PC-3 (cell line): ENCODE results near the gene RAB31. TPM values are rescaled to one million over a fixed set of nuclear protein-coding genes. Genes with fewer than 3 reads are reported as not detected.

Experiments
- ATAC-seq: fragments of 200-7000 bp; cut with Tn5 transposase; 2 replicates; pipeline ENCODE4 v1.9.1; 2020; ENCODE audit warnings: mild to moderate bottlenecking, moderate library complexity
- BruUV-seq: library from RNA; stranded (reverse); fragments of 400-500 nt; replicated peaks from 2 replicates; lab custom pipeline; 2021; lab: Mats Ljungman, UMichigan
- CTCF ChIA-PET: fragments of 300-600 bp; sonication (Branson Sonifier 250); formaldehyde crosslinking; loops from one replicate; lab custom pipeline; 2022; ENCODE audit warnings: antibody characterized with exemption; lab: Charles Lee
- POLR2A ChIA-PET: fragments of 300-600 bp; sonication (Branson Sonifier 250); formaldehyde crosslinking; loops from one replicate; lab custom pipeline; 2022; ENCODE audit warnings: antibody characterized with exemption; ENCODE audit not compliant: unreplicated experiment; lab: Charles Lee
- DNase-seq: peaks from one replicate; pipeline ENCODE4 v3.0.0-alpha.2; 2015
- H2AFZ ChIP-seq: fragments of 300-600 bp; sonication (generic); 2 replicates; pipeline ENCODE4 v1.6.0; 2016; ENCODE audit warnings: antibody characterized with exemption, low read length
- H3F3A ChIP-seq: fragments of 300-600 bp; sonication (generic); one replicate; pipeline ENCODE4 v1.6.0; 2017; ENCODE audit warnings: antibody characterized with exemption, low read length, control low read depth, mild to moderate bottlenecking; ENCODE audit not compliant: unreplicated experiment
- H3K27ac ChIP-seq: fragments of 300-600 bp; sonication (generic); 2 replicates; pipeline ENCODE4 v1.5.1; 2016; ENCODE audit warnings: mild to moderate bottlenecking, low read length
- H3K27me3 ChIP-seq: fragments of 300-600 bp; sonication (generic); 2 replicates; pipeline ENCODE4 v1.6.1; 2016; ENCODE audit warnings: low read length, mixed read lengths
- H3K36me3 ChIP-seq: fragments of 300-600 bp; sonication (generic); 2 replicates; pipeline ENCODE4 v1.6.1; 2016; ENCODE audit warnings: low read depth, mixed run types, low read length, mixed read lengths
- H3K4me1 ChIP-seq: fragments of 300-600 bp; sonication (generic); 2 replicates; pipeline ENCODE4 v1.5.1; 2016; ENCODE audit warnings: low read length; ENCODE audit not compliant: insufficient read depth
- H3K4me2 ChIP-seq: fragments of 300-600 bp; sonication (generic); 2 replicates; pipeline ENCODE4 v1.6.0; 2016; ENCODE audit warnings: low read length
- H3K4me3 ChIP-seq: fragments of 300-600 bp; sonication (generic); 2 replicates; pipeline ENCODE4 v1.5.1; 2016; ENCODE audit warnings: mild to moderate bottlenecking, low read length, mixed read lengths
- H3K79me2 ChIP-seq: fragments of 300-600 bp; sonication (generic); 2 replicates; pipeline ENCODE4 v1.6.1; 2017; ENCODE audit warnings: low read length, mixed read lengths
- H3K9ac ChIP-seq: fragments of 300-600 bp; sonication (generic); 2 replicates; pipeline ENCODE4 v1.6.0; 2016; ENCODE audit warnings: mild to moderate bottlenecking, low read length
- H3K9me2 ChIP-seq: fragments of 300-600 bp; sonication (generic); replicated peaks from 2 replicates; pipeline ENCODE4 v1.6.1; 2016; ENCODE audit warnings: mixed run types, low read length, mixed read lengths
- H3K9me3 ChIP-seq: fragments of 300-600 bp; sonication (generic); 2 replicates; pipeline ENCODE4 v1.6.1; 2016; ENCODE audit warnings: low read length, mixed read lengths
- H4K20me1 ChIP-seq: fragments of 300-600 bp; sonication (generic); 2 replicates; pipeline ENCODE4 v1.6.1; 2016; ENCODE audit warnings: low read length, mixed read lengths
- EZH2 ChIP-seq: fragments of 300-600 bp; sonication (generic); IDR thresholded peaks from one replicate; pipeline ENCODE4 v1.6.1; 2017; ENCODE audit warnings: antibody characterized with exemption, mild to moderate bottlenecking, low read length; ENCODE audit not compliant: unreplicated experiment
- EZH2phosphoT487 ChIP-seq: fragments of 300-600 bp; sonication (generic); IDR thresholded peaks from 2 replicates; pipeline ENCODE4 v1.6.1; 2018; ENCODE audit warnings: mild to moderate bottlenecking, antibody characterized with exemption, low read length, borderline replicate concordance
- intact Hi-C: fragments of 100-400 bp; cut with micrococcal nuclease; formaldehyde crosslinking; loops from 2 replicates; pipeline ENCODE4 v1.9.0; 2023
- total RNA-seq: library from RNA; depleted of rRNA; stranded (reverse); fragments of >200 nt; gene quantifications from 2 replicates; pipeline ENCODE4 v1.2.3, GENCODE V29; 2014
- TF ChIP-seq, protein P1 (sequence below): fragments of 300-600 bp; sonication (generic); conservative IDR thresholded peaks from 2 replicates; pipeline ENCODE4 v1.5.1; 2017; ENCODE audit warnings: antibody characterized with exemption, low read depth, mild to moderate bottlenecking, low read length

RAB31 gene
- total RNA-seq, 1 experiment from 2014 or later, result 3.8 TPM

- peaks cover 19% of the 10 kb centered on the region for H3K4me1 ChIP-seq
- CTCF ChIA-PET, result no interaction called here
Observed at GRCh38 chr18:9706081-9706935, 1.8 kb upstream of the RAB31 start.

GRCh38 chr18:9707381-9708056, 582 bp upstream of the RAB31 start:
- no peak overlapping the region; the same call in 1 of the 2 replicates for H3K4me3 ChIP-seq
- CTCF ChIA-PET, result no interaction called here
- H3F3A ChIP-seq, result peaks cover 3% of the 10 kb centered on the region
- no peaks in the 10 kb centered on the region for H3K36me3 ChIP-seq
- TF ChIP-seq EZH2phosphoT487 (no peak), EZH2 (no peak)
- TF ChIP-seq, protein P1, sequence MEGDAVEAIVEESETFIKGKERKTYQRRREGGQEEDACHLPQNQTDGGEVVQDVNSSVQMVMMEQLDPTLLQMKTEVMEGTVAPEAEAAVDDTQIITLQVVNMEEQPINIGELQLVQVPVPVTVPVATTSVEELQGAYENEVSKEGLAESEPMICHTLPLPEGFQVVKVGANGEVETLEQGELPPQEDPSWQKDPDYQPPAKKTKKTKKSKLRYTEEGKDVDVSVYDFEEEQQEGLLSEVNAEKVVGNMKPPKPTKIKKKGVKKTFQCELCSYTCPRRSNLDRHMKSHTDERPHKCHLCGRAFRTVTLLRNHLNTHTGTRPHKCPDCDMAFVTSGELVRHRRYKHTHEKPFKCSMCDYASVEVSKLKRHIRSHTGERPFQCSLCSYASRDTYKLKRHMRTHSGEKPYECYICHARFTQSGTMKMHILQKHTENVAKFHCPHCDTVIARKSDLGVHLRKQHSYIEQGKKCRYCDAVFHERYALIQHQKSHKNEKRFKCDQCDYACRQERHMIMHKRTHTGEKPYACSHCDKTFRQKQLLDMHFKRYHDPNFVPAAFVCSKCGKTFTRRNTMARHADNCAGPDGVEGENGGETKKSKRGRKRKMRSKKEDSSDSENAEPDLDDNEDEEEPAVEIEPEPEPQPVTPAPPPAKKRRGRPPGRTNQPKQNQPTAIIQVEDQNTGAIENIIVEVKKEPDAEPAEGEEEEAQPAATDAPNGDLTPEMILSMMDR, result no peak
- no peaks in the 10 kb centered on the region for H4K20me1 ChIP-seq
- ATAC-seq (no peak), DNase-seq (no peak)
- POLR2A ChIA-PET, result no interaction called here
- intact Hi-C loops, result no loop called here
- H3K4me1 ChIP-seq, result peaks cover 19% of the 10 kb centered on the region
- H2AFZ ChIP-seq, result 0 out of 2 replicates have a peak overlapping the region, but pooled peaks have one; percentile 17
- no peaks in the 10 kb centered on the region for H3K27me3 ChIP-seq
- BruUV-seq, result no TSS peak
- no peaks in the 10 kb centered on the region for H3K9me2 ChIP-seq
- H3K9me3 ChIP-seq, result no peaks in the 10 kb centered on the region
- no peak overlapping the region for H3K9ac ChIP-seq
- no peak overlapping the region for H3K27ac ChIP-seq
- H3K79me2 ChIP-seq, result no peaks in the 10 kb centered on the region
- H3K4me2 ChIP-seq, result peak overlapping the region; percentile 21; the same call in 1 of the 2 replicates

More at GRCh38 chr18:9706081-9706935, 1.8 kb upstream of the RAB31 start:
- Histone ChIP-seq H3F3A (peaks cover 3% of the 10 kb centered on the region), H3K4me3 (no peak overlapping the region), H3K27ac (peak overlapping the region; percentile 42), H4K20me1 (no peaks in the 10 kb centered on the region), H3K4me2 (peak overlapping the region; percentile 57), H3K79me2 (no peaks in the 10 kb centered on the region), H3K36me3 (no peaks in the 10 kb centered on the region), H2AFZ (peak overlapping the region; percentile 25; the same call in 1 of the 2 replicates), H3K9me3 (no peaks in the 10 kb centered on the region), H3K9me2 (no peaks in the 10 kb centered on the region), H3K9ac (no peak overlapping the region), H3K27me3 (no peaks in the 10 kb centered on the region)
- intact Hi-C loops, result no loop called here
- POLR2A ChIA-PET, result interaction anchor here (0.5 to 0.6 kb wide), 2 partner anchors 15 to 85 kb away, joined by 9 to 13 read pairs; no protein-coding TSS in a partner anchor
- no TSS peak for BruUV-seq
- ATAC-seq, result peak; percentile 31
- DNase-seq, result no peak
- TF ChIP-seq, protein P1, result no peak
